WTC11 (cell line): Measurements from ENCODE around the gene RBM42. TPM values are rescaled to one million over a fixed set of nuclear protein-coding genes. Genes with fewer than 3 reads are reported as not detected.

Experiments used
- ATAC-seq: fragments of 200-7000 bp; cut with Tn5 transposase; 2 replicates; pipeline ENCODE4 v1.10.0; 2021; ENCODE audit warnings: mild to moderate bottlenecking, moderate library complexity
- CTCF ChIA-PET: fragments of 300-600 bp; sonication (Branson Sonifier 250); formaldehyde crosslinking; loops from one replicate; lab custom pipeline; 2021; ENCODE audit warnings: antibody characterized with exemption; lab: Charles Lee
- POLR2A ChIA-PET: fragments of 350-600 bp; sonication (Branson Sonifier 250); formaldehyde crosslinking; loops from one replicate; lab custom pipeline; 2021; ENCODE audit warnings: antibody characterized with exemption; lab: Charles Lee
- DNase-seq: peaks from one replicate; pipeline ENCODE4 v3.0.0; 2021; ENCODE audit warnings: low spot score
- H3K27ac Mint-ChIP-seq: 2 replicates; pipeline ENCODE4 v1.8.0; 2021; ENCODE audit warnings: mixed read lengths
- H3K27me3 Mint-ChIP-seq: 2 replicates; pipeline ENCODE4 v1.8.0; 2021; ENCODE audit warnings: low read depth, mild to moderate bottlenecking, moderate library complexity, mixed read lengths
- H3K36me3 Mint-ChIP-seq: 2 replicates; pipeline ENCODE4 v1.8.0; 2021; ENCODE audit warnings: mixed read lengths
- H3K4me1 Mint-ChIP-seq: 2 replicates; pipeline ENCODE4 v1.8.0; 2022; ENCODE audit warnings: mixed read lengths
- H3K4me3 Mint-ChIP-seq: 2 replicates; pipeline ENCODE4 v1.8.0; 2021; ENCODE audit warnings: mild to moderate bottlenecking, moderate library complexity, mixed read lengths
- H3K9me3 Mint-ChIP-seq: 2 replicates; pipeline ENCODE4 v1.8.0; 2021; ENCODE audit warnings: mixed read lengths
- CREB1 ChIP-seq: sonication (generic); formaldehyde crosslinking; IDR thresholded peaks from 2 replicates; pipeline ENCODE4 v1.8.0; 2023; ENCODE audit warnings: mild to moderate bottlenecking, missing genetic modification reagents
- EMX1 ChIP-seq: fragments of 250-450 bp; sonication (Bioruptor Pico); IDR thresholded peaks from 2 replicates; pipeline ENCODE4 v1.8.0; 2021; ENCODE audit warnings: mild to moderate bottlenecking
- FOXJ3 ChIP-seq: sonication (generic); formaldehyde crosslinking; IDR thresholded peaks from 2 replicates; pipeline ENCODE4 v1.9.0; 2021; ENCODE audit warnings: missing genetic modification reagents, mild to moderate bottlenecking, borderline replicate concordance
- FOXP1 ChIP-seq: sonication (generic); formaldehyde crosslinking; IDR thresholded peaks from 2 replicates; pipeline ENCODE4 v1.8.0; 2022; ENCODE audit warnings: missing genetic modification reagents, mild to moderate bottlenecking, moderate library complexity, borderline replicate concordance
- IRF2 ChIP-seq: sonication (generic); formaldehyde crosslinking; IDR thresholded peaks from 2 replicates; pipeline ENCODE4 v1.8.0; 2022; ENCODE audit warnings: low read depth, missing genetic modification reagents, borderline replicate concordance
- JUN ChIP-seq: sonication (generic); formaldehyde crosslinking; IDR thresholded peaks from 2 replicates; pipeline ENCODE4 v1.8.0; 2023; ENCODE audit warnings: mild to moderate bottlenecking, missing genetic modification reagents
- KAT7 ChIP-seq: sonication (generic); formaldehyde crosslinking; IDR thresholded peaks from 2 replicates; pipeline ENCODE4 v1.8.1; 2023; ENCODE audit warnings: missing genetic modification reagents, mild to moderate bottlenecking, borderline replicate concordance
- MLX ChIP-seq: sonication (generic); formaldehyde crosslinking; IDR thresholded peaks from 2 replicates; pipeline ENCODE4 v1.8.1; 2023; ENCODE audit warnings: mild to moderate bottlenecking, missing genetic modification reagents, moderate library complexity
- MYBL2 ChIP-seq: sonication (generic); formaldehyde crosslinking; IDR thresholded peaks from 2 replicates; pipeline ENCODE4 v1.8.1; 2023; ENCODE audit warnings: mild to moderate bottlenecking, moderate library complexity, missing genetic modification reagents
- NFE2L1 ChIP-seq: sonication (generic); formaldehyde crosslinking; IDR thresholded peaks from 2 replicates; pipeline ENCODE4 v1.8.1; 2023; ENCODE audit warnings: missing genetic modification reagents
- NFYB ChIP-seq: sonication (generic); formaldehyde crosslinking; conservative IDR thresholded peaks from 2 replicates; pipeline ENCODE4 v1.8.0; 2022; ENCODE audit warnings: low read depth, missing genetic modification reagents
- NR2C2 ChIP-seq: sonication (generic); formaldehyde crosslinking; IDR thresholded peaks from 2 replicates; pipeline ENCODE4 v1.8.0; 2022; ENCODE audit warnings: mild to moderate bottlenecking, missing genetic modification reagents
- NR3C1 ChIP-seq: sonication (generic); formaldehyde crosslinking; conservative IDR thresholded peaks from 2 replicates; pipeline ENCODE4 v1.8.1; 2023; ENCODE audit warnings: low read depth, mild to moderate bottlenecking, missing genetic modification reagents
- SP1 ChIP-seq: sonication (generic); formaldehyde crosslinking; conservative IDR thresholded peaks from 2 replicates; pipeline ENCODE4 v1.8.1; 2022; ENCODE audit warnings: missing genetic modification reagents
- TCF7 ChIP-seq: sonication (generic); formaldehyde crosslinking; IDR thresholded peaks from 2 replicates; pipeline ENCODE4 v1.8.0; 2022; ENCODE audit warnings: mild to moderate bottlenecking, low read depth, missing genetic modification reagents, moderate library complexity
- TP53 ChIP-seq: sonication (generic); formaldehyde crosslinking; IDR thresholded peaks from 2 replicates; pipeline ENCODE4 v1.8.1; 2023; ENCODE audit warnings: mild to moderate bottlenecking, missing genetic modification reagents
- total RNA-seq: library from RNA; stranded (reverse); gene quantifications from 3 replicates; pipeline ENCODE4 v1.2.3, GENCODE V29; 2021
- TF ChIP-seq, protein P1 (sequence below): sonication (generic); formaldehyde crosslinking; IDR thresholded peaks from 2 replicates; pipeline ENCODE4 v1.8.0; 2022; ENCODE audit warnings: mild to moderate bottlenecking, missing genetic modification reagents
- TF ChIP-seq, protein P2 (sequence below): sonication (generic); formaldehyde crosslinking; IDR thresholded peaks from 2 replicates; pipeline ENCODE4 v1.8.0; 2022; ENCODE audit warnings: mild to moderate bottlenecking, missing genetic modification reagents
- TF ChIP-seq, protein P3 (sequence below): sonication (generic); formaldehyde crosslinking; IDR thresholded peaks from 2 replicates; pipeline ENCODE4 v1.8.1; 2023; ENCODE audit warnings: mild to moderate bottlenecking, missing genetic modification reagents, moderate library complexity
- TF ChIP-seq, protein P4 (sequence below): sonication (generic); formaldehyde crosslinking; IDR thresholded peaks from 2 replicates; pipeline ENCODE4 v1.8.1; 2022; ENCODE audit warnings: missing genetic modification reagents, borderline replicate concordance
- TF ChIP-seq, protein P5 (sequence below): sonication (generic); formaldehyde crosslinking; IDR thresholded peaks from 2 replicates; pipeline ENCODE4 v1.8.0; 2022; ENCODE audit warnings: missing genetic modification reagents
- TF ChIP-seq, protein P6 (sequence below): sonication (generic); formaldehyde crosslinking; IDR thresholded peaks from 2 replicates; pipeline ENCODE4 v1.8.1; 2023; ENCODE audit warnings: mild to moderate bottlenecking, missing genetic modification reagents

RBM42 gene
- total RNA-seq, 1 experiment from 2014 or later, result 94.9 TPM

DNA sequence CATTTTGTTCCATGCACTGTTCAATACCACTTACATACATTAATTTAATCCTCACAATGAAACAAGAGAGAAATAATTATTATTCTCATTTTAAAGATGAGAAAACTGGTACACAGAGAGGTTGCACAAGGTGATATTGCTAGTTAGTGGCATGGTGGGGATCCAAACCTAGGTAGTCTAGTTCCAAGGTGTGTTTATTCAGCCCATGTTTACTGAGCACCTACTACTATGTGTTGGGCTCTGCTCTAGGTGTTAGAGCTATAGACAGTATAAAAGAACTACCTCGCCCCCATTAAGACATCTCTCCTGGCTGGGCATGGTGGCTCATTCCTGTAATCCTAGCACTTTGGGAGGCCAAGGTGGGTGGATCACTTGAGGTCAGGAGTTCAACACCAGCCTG, 46.1 kb upstream of the RBM42 start:
- Mint-ChIP-seq H3K4me3 (no peak overlapping the region), H3K27ac (no peak overlapping the region), H3K9me3 (peaks cover 27% of the 10 kb centered on the region), H3K36me3 (peaks cover 3% of the 10 kb centered on the region; the same call in 1 of the 2 replicates), H3K4me1 (no peaks in the 10 kb centered on the region), H3K27me3 (peaks cover 48% of the 10 kb centered on the region)
- POLR2A ChIA-PET, result no interaction called here
- CTCF ChIA-PET, result no interaction called here
- no peak for DNase-seq
- ATAC-seq, result no peak
- no peak for TF ChIP-seq SP1
- TF ChIP-seq NR3C1 (CRISPR knock-in tag), result no peak
- no peak for TF ChIP-seq TCF7 (CRISPR knock-in tag)
- TF ChIP-seq NR2C2 (CRISPR knock-in tag), result no peak
- TF ChIP-seq, protein P1, sequence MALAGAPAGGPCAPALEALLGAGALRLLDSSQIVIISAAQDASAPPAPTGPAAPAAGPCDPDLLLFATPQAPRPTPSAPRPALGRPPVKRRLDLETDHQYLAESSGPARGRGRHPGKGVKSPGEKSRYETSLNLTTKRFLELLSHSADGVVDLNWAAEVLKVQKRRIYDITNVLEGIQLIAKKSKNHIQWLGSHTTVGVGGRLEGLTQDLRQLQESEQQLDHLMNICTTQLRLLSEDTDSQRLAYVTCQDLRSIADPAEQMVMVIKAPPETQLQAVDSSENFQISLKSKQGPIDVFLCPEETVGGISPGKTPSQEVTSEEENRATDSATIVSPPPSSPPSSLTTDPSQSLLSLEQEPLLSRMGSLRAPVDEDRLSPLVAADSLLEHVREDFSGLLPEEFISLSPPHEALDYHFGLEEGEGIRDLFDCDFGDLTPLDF, result no peak
- TF ChIP-seq, protein P2, sequence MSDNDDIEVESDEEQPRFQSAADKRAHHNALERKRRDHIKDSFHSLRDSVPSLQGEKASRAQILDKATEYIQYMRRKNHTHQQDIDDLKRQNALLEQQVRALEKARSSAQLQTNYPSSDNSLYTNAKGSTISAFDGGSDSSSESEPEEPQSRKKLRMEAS (CRISPR knock-in tag), result no peak
- no peak for TF ChIP-seq MLX (CRISPR knock-in tag)
- TF ChIP-seq FOXP1 (CRISPR knock-in tag), result no peak
- TF ChIP-seq FOXJ3 (CRISPR knock-in tag), result no peak
- TF ChIP-seq KAT7, result no peak

DNA sequence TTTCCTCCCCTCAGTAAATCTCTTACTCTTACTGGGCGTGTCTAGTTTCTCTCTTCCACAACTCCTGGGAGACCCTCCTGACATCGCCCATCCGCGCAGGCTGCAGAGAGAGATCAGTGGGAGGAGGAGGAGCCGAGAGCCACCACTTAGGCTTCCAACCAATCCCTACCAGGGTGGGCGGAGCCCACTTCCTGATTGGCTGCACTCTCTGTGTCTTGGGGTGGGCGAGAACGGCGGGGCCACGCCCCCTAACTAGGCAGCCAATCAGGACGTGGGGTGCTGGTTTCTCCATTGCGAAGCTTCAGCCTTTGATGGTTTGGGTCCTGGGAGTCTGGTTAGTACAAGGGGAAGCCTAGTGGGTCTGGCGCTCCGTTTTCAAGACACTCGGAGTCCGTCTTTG, 43.0 kb upstream of the RBM42 start, which contains the start of gene PMIS2:
TSS of gene PMIS2 (plus strand) at position 326 of the 400 bp plus-strand sequence. CDS start 87 bp downstream, outside the sequence.
- no peak for TF ChIP-seq NFE2L1 (CRISPR knock-in tag)
- TF ChIP-seq IRF2 (CRISPR knock-in tag), result no peak
- TF ChIP-seq NFYB (CRISPR knock-in tag), result peak; percentile 71
- TF ChIP-seq, protein P1, result no peak

DNA sequence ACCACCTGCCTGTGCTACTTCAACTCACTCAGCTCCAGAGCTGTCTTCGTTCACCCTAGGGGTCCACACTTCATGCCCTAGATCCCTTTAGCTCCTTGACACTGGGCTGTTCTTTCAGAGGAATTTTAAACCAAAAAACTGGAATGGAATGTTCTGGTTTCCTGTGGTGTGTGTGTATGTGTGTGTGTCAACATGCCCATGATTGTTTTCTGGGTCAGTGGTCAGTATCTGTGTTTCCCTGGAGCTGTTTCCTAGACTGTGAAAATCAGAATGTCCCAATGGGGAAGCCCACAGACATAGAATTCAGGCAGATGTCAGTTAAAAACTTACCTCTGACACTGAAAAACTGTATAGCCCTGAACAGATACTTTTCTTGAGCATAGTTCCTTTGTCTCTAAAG, 41.5 kb upstream of the RBM42 start:
- Mint-ChIP-seq H3K36me3 (no peaks in the 10 kb centered on the region), H3K9me3 (peaks cover 8% of the 10 kb centered on the region), H3K4me1 (no peaks in the 10 kb centered on the region), H3K27ac (no peak overlapping the region), H3K27me3 (peaks cover 50% of the 10 kb centered on the region), H3K4me3 (no peak overlapping the region)
- ATAC-seq (no peak), DNase-seq (no peak)
- CTCF ChIA-PET, result no interaction called here
- POLR2A ChIA-PET, result no interaction called here
- TF ChIP-seq JUN (no peak), MYBL2 (CRISPR knock-in tag) (no peak), NFE2L1 (CRISPR knock-in tag) (no peak), TP53 (CRISPR knock-in tag) (no peak), CREB1 (CRISPR knock-in tag) (no peak), EMX1 (no peak)
- TF ChIP-seq, protein P3, sequence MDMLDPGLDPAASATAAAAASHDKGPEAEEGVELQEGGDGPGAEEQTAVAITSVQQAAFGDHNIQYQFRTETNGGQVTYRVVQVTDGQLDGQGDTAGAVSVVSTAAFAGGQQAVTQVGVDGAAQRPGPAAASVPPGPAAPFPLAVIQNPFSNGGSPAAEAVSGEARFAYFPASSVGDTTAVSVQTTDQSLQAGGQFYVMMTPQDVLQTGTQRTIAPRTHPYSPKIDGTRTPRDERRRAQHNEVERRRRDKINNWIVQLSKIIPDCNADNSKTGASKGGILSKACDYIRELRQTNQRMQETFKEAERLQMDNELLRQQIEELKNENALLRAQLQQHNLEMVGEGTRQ (CRISPR knock-in tag), result no peak
- TF ChIP-seq, protein P4, sequence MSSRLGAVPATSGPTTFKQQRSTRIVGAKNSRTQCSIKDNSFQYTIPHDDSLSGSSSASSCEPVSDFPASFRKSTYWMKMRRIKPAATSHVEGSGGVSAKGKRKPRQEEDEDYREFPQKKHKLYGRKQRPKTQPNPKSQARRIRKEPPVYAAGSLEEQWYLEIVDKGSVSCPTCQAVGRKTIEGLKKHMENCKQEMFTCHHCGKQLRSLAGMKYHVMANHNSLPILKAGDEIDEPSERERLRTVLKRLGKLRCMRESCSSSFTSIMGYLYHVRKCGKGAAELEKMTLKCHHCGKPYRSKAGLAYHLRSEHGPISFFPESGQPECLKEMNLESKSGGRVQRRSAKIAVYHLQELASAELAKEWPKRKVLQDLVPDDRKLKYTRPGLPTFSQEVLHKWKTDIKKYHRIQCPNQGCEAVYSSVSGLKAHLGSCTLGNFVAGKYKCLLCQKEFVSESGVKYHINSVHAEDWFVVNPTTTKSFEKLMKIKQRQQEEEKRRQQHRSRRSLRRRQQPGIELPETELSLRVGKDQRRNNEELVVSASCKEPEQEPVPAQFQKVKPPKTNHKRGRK, result no peak
- TF ChIP-seq, protein P5, sequence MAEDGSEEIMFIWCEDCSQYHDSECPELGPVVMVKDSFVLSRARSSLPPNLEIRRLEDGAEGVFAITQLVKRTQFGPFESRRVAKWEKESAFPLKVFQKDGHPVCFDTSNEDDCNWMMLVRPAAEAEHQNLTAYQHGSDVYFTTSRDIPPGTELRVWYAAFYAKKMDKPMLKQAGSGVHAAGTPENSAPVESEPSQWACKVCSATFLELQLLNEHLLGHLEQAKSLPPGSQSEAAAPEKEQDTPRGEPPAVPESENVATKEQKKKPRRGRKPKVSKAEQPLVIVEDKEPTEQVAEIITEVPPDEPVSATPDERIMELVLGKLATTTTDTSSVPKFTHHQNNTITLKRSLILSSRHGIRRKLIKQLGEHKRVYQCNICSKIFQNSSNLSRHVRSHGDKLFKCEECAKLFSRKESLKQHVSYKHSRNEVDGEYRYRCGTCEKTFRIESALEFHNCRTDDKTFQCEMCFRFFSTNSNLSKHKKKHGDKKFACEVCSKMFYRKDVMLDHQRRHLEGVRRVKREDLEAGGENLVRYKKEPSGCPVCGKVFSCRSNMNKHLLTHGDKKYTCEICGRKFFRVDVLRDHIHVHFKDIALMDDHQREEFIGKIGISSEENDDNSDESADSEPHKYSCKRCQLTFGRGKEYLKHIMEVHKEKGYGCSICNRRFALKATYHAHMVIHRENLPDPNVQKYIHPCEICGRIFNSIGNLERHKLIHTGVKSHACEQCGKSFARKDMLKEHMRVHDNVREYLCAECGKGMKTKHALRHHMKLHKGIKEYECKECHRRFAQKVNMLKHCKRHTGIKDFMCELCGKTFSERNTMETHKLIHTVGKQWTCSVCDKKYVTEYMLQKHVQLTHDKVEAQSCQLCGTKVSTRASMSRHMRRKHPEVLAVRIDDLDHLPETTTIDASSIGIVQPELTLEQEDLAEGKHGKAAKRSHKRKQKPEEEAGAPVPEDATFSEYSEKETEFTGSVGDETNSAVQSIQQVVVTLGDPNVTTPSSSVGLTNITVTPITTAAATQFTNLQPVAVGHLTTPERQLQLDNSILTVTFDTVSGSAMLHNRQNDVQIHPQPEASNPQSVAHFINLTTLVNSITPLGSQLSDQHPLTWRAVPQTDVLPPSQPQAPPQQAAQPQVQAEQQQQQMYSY (CRISPR knock-in tag), result no peak
- TF ChIP-seq, protein P6, sequence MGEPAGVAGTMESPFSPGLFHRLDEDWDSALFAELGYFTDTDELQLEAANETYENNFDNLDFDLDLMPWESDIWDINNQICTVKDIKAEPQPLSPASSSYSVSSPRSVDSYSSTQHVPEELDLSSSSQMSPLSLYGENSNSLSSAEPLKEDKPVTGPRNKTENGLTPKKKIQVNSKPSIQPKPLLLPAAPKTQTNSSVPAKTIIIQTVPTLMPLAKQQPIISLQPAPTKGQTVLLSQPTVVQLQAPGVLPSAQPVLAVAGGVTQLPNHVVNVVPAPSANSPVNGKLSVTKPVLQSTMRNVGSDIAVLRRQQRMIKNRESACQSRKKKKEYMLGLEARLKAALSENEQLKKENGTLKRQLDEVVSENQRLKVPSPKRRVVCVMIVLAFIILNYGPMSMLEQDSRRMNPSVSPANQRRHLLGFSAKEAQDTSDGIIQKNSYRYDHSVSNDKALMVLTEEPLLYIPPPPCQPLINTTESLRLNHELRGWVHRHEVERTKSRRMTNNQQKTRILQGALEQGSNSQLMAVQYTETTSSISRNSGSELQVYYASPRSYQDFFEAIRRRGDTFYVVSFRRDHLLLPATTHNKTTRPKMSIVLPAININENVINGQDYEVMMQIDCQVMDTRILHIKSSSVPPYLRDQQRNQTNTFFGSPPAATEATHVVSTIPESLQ (CRISPR knock-in tag), result no peak

More for the DNA sequence above, 43.0 kb upstream of the RBM42 start, which contains the start of gene PMIS2:
- H3K9me3 Mint-ChIP-seq, result peaks cover 11% of the 10 kb centered on the region
- H3K27ac Mint-ChIP-seq, result no peak within 1 kb of the TSS
- no peaks in the 10 kb centered on the region for H3K36me3 Mint-ChIP-seq
- DNase-seq (peak; percentile 75), ATAC-seq (peak; percentile 88)
- peaks cover 50% of the 10 kb centered on the region for H3K27me3 Mint-ChIP-seq
- ChIA-PET CTCF (interaction anchor here (0.8 to 1.5 kb wide), 2 partner anchors 28 to 75 kb away, joined by 3 to 4 read pairs; no protein-coding TSS in a partner anchor), POLR2A (no interaction called here)
- H3K4me1 Mint-ChIP-seq, result no peaks in the 10 kb centered on the region
- no peak within 1 kb of the TSS for H3K4me3 Mint-ChIP-seq
